ENCODE results near the gene CCDC142.

Gene CCDC142

DNA sequence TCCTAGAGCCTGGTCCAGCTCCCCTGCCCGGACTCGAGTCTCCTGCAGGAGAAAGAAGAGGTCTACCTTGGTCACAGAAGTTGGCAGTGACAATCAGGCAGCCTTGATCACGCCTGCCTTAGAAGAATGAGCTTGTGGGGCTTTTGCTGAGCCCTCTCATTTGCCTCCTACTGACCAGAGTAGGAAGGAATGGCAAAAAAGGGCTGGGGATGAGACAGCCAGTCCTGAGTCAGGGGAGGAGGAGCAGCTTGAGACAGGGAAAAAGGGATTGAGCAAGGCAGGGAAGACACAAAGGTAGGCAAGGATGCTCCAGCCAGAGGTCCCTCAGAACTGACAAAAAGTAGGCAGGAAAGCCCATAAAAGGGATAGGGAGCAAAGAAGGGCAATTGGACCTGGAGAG, 55.2 kb downstream of the CCDC142 start:
- peak overlapping the region; percentile 78 for H3K27ac Mint-ChIP-seq
- DNase-seq = no peak
- no peak overlapping the region for H3K4me3 Mint-ChIP-seq
- peaks cover 41% of the 10 kb centered on the region for H3K4me1 Mint-ChIP-seq
- TF ChIP-seq, protein P1, sequence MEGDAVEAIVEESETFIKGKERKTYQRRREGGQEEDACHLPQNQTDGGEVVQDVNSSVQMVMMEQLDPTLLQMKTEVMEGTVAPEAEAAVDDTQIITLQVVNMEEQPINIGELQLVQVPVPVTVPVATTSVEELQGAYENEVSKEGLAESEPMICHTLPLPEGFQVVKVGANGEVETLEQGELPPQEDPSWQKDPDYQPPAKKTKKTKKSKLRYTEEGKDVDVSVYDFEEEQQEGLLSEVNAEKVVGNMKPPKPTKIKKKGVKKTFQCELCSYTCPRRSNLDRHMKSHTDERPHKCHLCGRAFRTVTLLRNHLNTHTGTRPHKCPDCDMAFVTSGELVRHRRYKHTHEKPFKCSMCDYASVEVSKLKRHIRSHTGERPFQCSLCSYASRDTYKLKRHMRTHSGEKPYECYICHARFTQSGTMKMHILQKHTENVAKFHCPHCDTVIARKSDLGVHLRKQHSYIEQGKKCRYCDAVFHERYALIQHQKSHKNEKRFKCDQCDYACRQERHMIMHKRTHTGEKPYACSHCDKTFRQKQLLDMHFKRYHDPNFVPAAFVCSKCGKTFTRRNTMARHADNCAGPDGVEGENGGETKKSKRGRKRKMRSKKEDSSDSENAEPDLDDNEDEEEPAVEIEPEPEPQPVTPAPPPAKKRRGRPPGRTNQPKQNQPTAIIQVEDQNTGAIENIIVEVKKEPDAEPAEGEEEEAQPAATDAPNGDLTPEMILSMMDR (IDR thresholded peaks at IDR 0.05) = no peak
- peaks cover 51% of the 10 kb centered on the region for H3K36me3 Mint-ChIP-seq (ENCODE audit: low read depth)
- peaks cover 7% of the 10 kb centered on the region for H3K27me3 Mint-ChIP-seq (ENCODE audit: low read depth, poor library complexity)
- H3K9me3 Mint-ChIP-seq = no peaks in the 10 kb centered on the region

- no peak for DNase-seq
- Mint-ChIP-seq H3K27me3 (ENCODE audit: low read depth, poor library complexity) (peaks cover 11% of the 10 kb centered on the region), H3K4me1 (peaks cover 50% of the 10 kb centered on the region), H3K27ac (peak overlapping the region; percentile 96), H3K36me3 (ENCODE audit: low read depth) (peaks cover 42% of the 10 kb centered on the region), H3K9me3 (no peaks in the 10 kb centered on the region), H3K4me3 (no peak overlapping the region)
- TF ChIP-seq, protein P1 (IDR thresholded peaks at IDR 0.05) = no peak
Measured at GRCh38 chr2:74426181-74426758, 56.5 kb downstream of the CCDC142 start.

DNA sequence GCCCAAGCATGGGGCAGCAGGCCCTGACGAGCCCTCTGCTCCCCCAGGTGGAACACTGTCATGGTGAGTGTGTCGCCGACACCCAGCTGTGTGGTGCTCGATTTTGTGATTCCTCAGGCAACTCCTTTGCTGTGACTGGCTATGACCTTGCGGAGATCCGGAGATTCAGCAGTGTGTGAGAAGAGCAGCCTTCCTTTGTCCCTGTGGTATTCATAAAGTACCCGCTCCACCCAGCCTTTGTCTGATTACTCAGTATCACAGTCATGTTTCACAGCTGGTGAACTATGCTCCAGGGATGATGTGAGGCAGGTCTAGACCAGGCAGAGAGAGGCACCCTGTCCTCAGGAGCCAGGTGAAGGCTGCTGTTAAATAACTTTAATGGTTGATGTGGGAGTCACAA, 57.3 kb downstream of the CCDC142 start:
- no peaks in the 10 kb centered on the region for H3K9me3 Mint-ChIP-seq
- no peak overlapping the region for H3K4me3 Mint-ChIP-seq
- peaks cover 49% of the 10 kb centered on the region for H3K4me1 Mint-ChIP-seq
- H3K36me3 Mint-ChIP-seq (ENCODE audit: low read depth) = peaks cover 42% of the 10 kb centered on the region
- H3K27ac Mint-ChIP-seq = peak overlapping the region; percentile 96
- H3K27me3 Mint-ChIP-seq (ENCODE audit: low read depth, poor library complexity) = peaks cover 16% of the 10 kb centered on the region
- TF ChIP-seq, protein P1 (IDR thresholded peaks at IDR 0.05) = no peak
- DNase-seq = no peak

- TF ChIP-seq, protein P1 (IDR thresholded peaks at IDR 0.05) = no peak
- Mint-ChIP-seq H3K36me3 (ENCODE audit: low read depth) (peaks cover 39% of the 10 kb centered on the region), H3K27ac (peak overlapping the region; percentile 96), H3K4me3 (no peak overlapping the region), H3K9me3 (no peaks in the 10 kb centered on the region), H3K27me3 (ENCODE audit: low read depth, poor library complexity) (peaks cover 21% of the 10 kb centered on the region), H3K4me1 (peaks cover 49% of the 10 kb centered on the region)
- no peak for DNase-seq
Measured at GRCh38 chr2:74424995-74425406, 57.8 kb downstream of the CCDC142 start.

DNA sequence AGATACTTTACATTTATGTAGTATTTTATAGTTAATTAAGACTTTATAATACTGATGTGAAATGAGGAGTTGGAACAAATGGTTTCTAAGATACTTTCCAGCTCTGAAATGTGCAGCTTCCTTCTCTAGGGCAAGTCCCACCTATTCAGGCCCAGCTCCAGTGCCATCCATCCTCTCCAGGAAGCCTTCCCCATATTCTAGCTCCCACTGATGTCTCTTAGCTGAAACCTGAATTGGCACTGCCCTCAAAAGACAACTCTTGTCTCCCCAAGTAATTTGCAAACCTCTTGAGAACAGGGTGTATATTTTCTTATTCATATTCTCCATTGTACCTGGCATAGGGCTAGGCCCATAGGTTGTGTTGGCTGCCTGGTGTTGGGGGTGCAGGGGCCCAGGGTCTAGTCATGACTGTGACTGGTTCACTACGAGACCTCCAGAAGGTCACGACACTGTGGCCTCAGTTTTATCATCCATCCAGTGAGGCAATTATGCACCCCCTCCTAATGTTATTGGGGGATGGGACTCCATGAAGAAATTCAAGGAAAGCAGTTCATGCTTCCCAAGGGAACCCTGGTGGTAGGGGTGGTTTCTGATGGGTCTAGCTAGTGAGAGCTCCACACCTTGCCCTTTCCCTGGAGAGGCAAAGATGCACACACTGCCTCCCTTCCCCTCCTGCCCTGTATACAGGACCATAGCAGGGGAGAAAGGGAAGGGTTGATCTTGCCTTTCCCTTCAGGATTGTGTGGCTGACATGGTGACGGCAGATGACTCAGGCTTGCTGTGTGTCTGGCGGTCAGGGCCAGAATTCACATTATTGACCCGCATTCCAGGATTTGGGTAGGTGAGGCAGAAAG, 58.4 kb downstream of the CCDC142 start:
- no peak for DNase-seq
- TF ChIP-seq, protein P1 (IDR thresholded peaks at IDR 0.05) = no peak
- H3K9me3 Mint-ChIP-seq = no peaks in the 10 kb centered on the region
- H3K27ac Mint-ChIP-seq = peak overlapping the region; percentile 94
- H3K4me3 Mint-ChIP-seq = peak overlapping the region; percentile 22
- peaks cover 45% of the 10 kb centered on the region for H3K4me1 Mint-ChIP-seq
- peaks cover 33% of the 10 kb centered on the region for H3K36me3 Mint-ChIP-seq (ENCODE audit: low read depth)
- peaks cover 24% of the 10 kb centered on the region for H3K27me3 Mint-ChIP-seq (ENCODE audit: low read depth, poor library complexity)
